ENCODE measurements around the gene NAV2.
A peak's percentile ranks its signal among the peaks of the same experiment; 100 is the strongest.
"Not testable (repeated sequence)": the region's sequence is repeated elsewhere in the genome, so short reads cannot be mapped to it uniquely, and the experiment has no call there.

NAV2 gene

GRCh38 chr11:20056950-20057943 is 344.6 kb downstream of the NAV2 start:
- DNase-seq (ENCODE audit: low spot score): no peak

- DNase-seq (ENCODE audit: low spot score): no peak
These were observed 346.3 kb downstream of the NAV2 start for GRCh38 chr11:20058749-20059458.

- DNase-seq (ENCODE audit: low spot score): no peak
These were observed 347.0 kb downstream of the NAV2 start for GRCh38 chr11:20059587-20060021.

GRCh38 chr11:20060181-20060580 is 347.5 kb downstream of the NAV2 start:
- no peak for DNase-seq (ENCODE audit: low spot score)

- DNase-seq (ENCODE audit: low spot score): no peak
These were observed 348.1 kb downstream of the NAV2 start for GRCh38 chr11:20060647-20061205.

GRCh38 chr11:20061776-20062175 is 349.1 kb downstream of the NAV2 start:
- no peak for DNase-seq (ENCODE audit: low spot score)

GRCh38 chr11:20064961-20065405 is 352.3 kb downstream of the NAV2 start:
- no peak for DNase-seq (ENCODE audit: low spot score)

GRCh38 chr11:20065406-20065805 is 352.8 kb downstream of the NAV2 start:
- DNase-seq (ENCODE audit: low spot score): no peak

GRCh38 chr11:20066013-20066782 is 353.6 kb downstream of the NAV2 start:
- no peak for DNase-seq (ENCODE audit: low spot score)

GRCh38 chr11:20066783-20067156 is 354.1 kb downstream of the NAV2 start:
- DNase-seq (ENCODE audit: low spot score): no peak

- DNase-seq (ENCODE audit: low spot score): no peak
These were observed 355.0 kb downstream of the NAV2 start for GRCh38 chr11:20067665-20068064.

GRCh38 chr11:20068691-20069090 is 356.1 kb downstream of the NAV2 start:
- DNase-seq (ENCODE audit: low spot score): no peak

GRCh38 chr11:20070459-20070858 is 357.8 kb downstream of the NAV2 start:
- no peak for DNase-seq (ENCODE audit: low spot score)

GRCh38 chr11:20075627-20076026 is 363.0 kb downstream of the NAV2 start:
- DNase-seq (ENCODE audit: low spot score): no peak

- DNase-seq (ENCODE audit: low spot score): no peak
These were observed 366.2 kb downstream of the NAV2 start for GRCh38 chr11:20078846-20079245.

GRCh38 chr11:20080032-20080685 is 367.5 kb downstream of the NAV2 start:
- DNase-seq (ENCODE audit: low spot score): no peak

GRCh38 chr11:20081336-20081735 is 368.7 kb downstream of the NAV2 start:
- DNase-seq (ENCODE audit: low spot score): peak; percentile 56

GRCh38 chr11:20083877-20084276 is 371.2 kb downstream of the NAV2 start:
- not testable (repeated sequence) for DNase-seq (ENCODE audit: low spot score)

GRCh38 chr11:20084921-20085814 is 372.5 kb downstream of the NAV2 start:
- no peak for DNase-seq (ENCODE audit: low spot score)

GRCh38 chr11:20085918-20086317 is 373.3 kb downstream of the NAV2 start:
- no peak for DNase-seq (ENCODE audit: low spot score)

Data from D341Med (cell line).